ENCODE results near the gene SLC17A7. TPM values are rescaled to one million over a fixed set of nuclear protein-coding genes. Genes with fewer than 3 reads are reported as not detected.

The SLC17A7 gene
- total and polyA plus RNA-seq, 2 of the 8 experiments (the other 6 are each of a cell fraction or from before 2014, with no cell fraction given) = 2.7 to 3.0 TPM

GRCh38 chr19:49455773-49456172 is 14.4 kb upstream of the SLC17A7 start:
- Histone ChIP-seq H3K9ac (replicated peaks in 1 of 4; ENCODE audit: extremely low read depth in 1 of 4, low read depth in 3 of 4, low read length in 3 of 4) (no peak overlapping the region), H4K20me1 (replicated peaks in 1 of 2; ENCODE audit: control insufficient read depth in 1 of 2, insufficient read depth in 2 of 2, low read length in 2 of 2) (no peaks in the 10 kb centered on the region), H4K5ac (ENCODE audit: insufficient read length, low read depth, low read length) (no peak overlapping the region), H3K79me2 (ENCODE audit: control insufficient read depth in 1 of 2, insufficient read depth in 2 of 2, low read length in 2 of 2) (peaks cover 0 to 14% of the 10 kb centered on the region in 2 experiments; a peak in 2 of 4 replicates), H2AK5ac (ENCODE audit: low read depth, low read length) (no peak overlapping the region), H3K27me3 (replicated peaks in 1 of 4; ENCODE audit: control insufficient read depth in 3 of 4, extremely low read depth in 1 of 4, insufficient read depth in 3 of 4, low read length in 3 of 4) (no peaks in the 10 kb centered on the region), H4K8ac (ENCODE audit: extremely low read depth, insufficient read depth, low read length) (no peak overlapping the region), H2BK15ac (ENCODE audit: low read length) (no peak overlapping the region), H3K23me2 (ENCODE audit: low read depth, low read length) (peaks cover 4% of the 10 kb centered on the region), H3K4me2 (ENCODE audit: insufficient read depth in 1 of 2, low read depth in 2 of 2, low read length in 2 of 2) (no peak overlapping the region), H3K56ac (replicated peaks; ENCODE audit: insufficient read length, low read depth, low read length) (no peak overlapping the region), H2BK120ac (replicated peaks; ENCODE audit: low read depth, low read length) (no peak overlapping the region), H3K14ac (ENCODE audit: insufficient read length) (no peak overlapping the region), H3K36me3 (ENCODE audit: control insufficient read depth in 2 of 4, insufficient read depth in 4 of 4, low read length in 3 of 4) (peaks cover 0 to 10% (median 0%) of the 10 kb centered on the region in 4 experiments; a peak in 3 of 8 replicates), H3K23ac (ENCODE audit: insufficient read length) (no peak overlapping the region), H4K91ac (replicated peaks; ENCODE audit: insufficient read length, low read length) (no peak overlapping the region), H3K9me3 (ENCODE audit: insufficient read depth in 2 of 2, low read depth in 1 of 2, low read length in 1 of 2) (no peaks in the 10 kb centered on the region), H3K4me3 (ENCODE audit: extremely low read depth in 1 of 4, insufficient read depth in 2 of 4, low read depth in 3 of 4, low read length in 4 of 4) (no peak overlapping the region), H2BK5ac (ENCODE audit: low read depth, low read length) (no peak overlapping the region), H3K4me1 (replicated peaks in 1 of 4; ENCODE audit: control insufficient read depth in 3 of 4, insufficient read depth in 4 of 4, low read length in 3 of 4) (peaks cover 0 to under 1% (median 0%) of the 10 kb centered on the region in 4 experiments; a peak in 2 of 7 replicates), H2BK12ac (ENCODE audit: low read depth, low read length) (no peak overlapping the region), H2BK20ac (ENCODE audit: low read length) (no peak overlapping the region), H3K4ac (replicated peaks; ENCODE audit: insufficient read length, low read depth, low read length) (no peak overlapping the region), H2AFZ (ENCODE audit: low read length) (no peak overlapping the region), H3K27ac (ENCODE audit: low read depth, low read length) (no peak overlapping the region), H3K79me1 (ENCODE audit: low read depth, low read length) (peaks cover under 1% of the 10 kb centered on the region; the same call in 1 of the 2 replicates), H3K18ac (ENCODE audit: extremely low read depth, low read length) (no peak overlapping the region)
- ChIA-PET POLR2A (ENCODE audit: partially characterized antibody) (interaction anchor here (0.7 to 1.0 kb wide), 2 partner anchors 105 to 346 kb away, joined by 3 to 5 read pairs; no protein-coding TSS in a partner anchor), CTCF (ENCODE audit: partially characterized antibody) (interaction anchor here (0.6 to 2.4 kb wide), 6 partner anchors 10 to 665 kb away, joined by 3 to 9 read pairs (median 4); partner anchors contain the start of gene FLT3LG)
- FAIRE-seq (no peak), DNase-seq (ENCODE audit: low read depth in 1 of 2, low spot score in 2 of 2) (no peak)
- TF ChIP-seq NANOG (IDR thresholded peaks at IDR 0.05; ENCODE audit: insufficient read depth, low read depth, low read length, poor library complexity, severe bottlenecking) (no peak), POLR2A (IDR thresholded peaks at IDR 0.05; ENCODE audit: control extremely low read depth in 1 of 2, low read depth in 2 of 2, low read length in 2 of 2) (0 out of 3 replicates have a peak, but pooled peaks of 1 of the 2 experiments have one; percentile 10)
- WGBS, 2 experiments (ENCODE audit: extremely low coverage in 1 of 2, insufficient coverage in 1 of 2, insufficient read length in 1 of 2, insufficient replicate concordance in 2 of 2, low coverage in 1 of 2, low lambda C conversion rate in 2 of 2, missing lambda C conversion rate in 1 of 2) = 88% methylated on average over 5 of the region's 5 CpGs; no CpG with 5 or more reads in 1 of the 2 experiments
